PFSK-1 (cell line): ENCODE results near the gene PLCL2.

Experiments
- REST ChIP-seq, 2 experiments: IDR thresholded peaks; 2 replicates each; pipeline versions ENCODE4 v1.6.1 to v1.8.0; 2011 to 2012; ENCODE audit warnings: low read depth in 2 of 2, low read length in 2 of 2, control low read depth in 1 of 2, inconsistent platforms in 1 of 2, mild to moderate bottlenecking in 1 of 2, moderate library complexity in 1 of 2; ENCODE audit not compliant: insufficient read depth in 1 of 2
- TAF1 ChIP-seq: IDR thresholded peaks from 2 replicates; pipeline ENCODE4 v1.6.1; 2012; ENCODE audit warnings: low read length, control low read depth, borderline replicate concordance; ENCODE audit not compliant: insufficient read depth

- TF ChIP-seq TAF1 (no peak), REST (IDR thresholded peaks at IDR 0.05; ENCODE audit: insufficient read depth in 1 of 2, low read depth in 2 of 2, low read length in 2 of 2) (no peak)
These were observed 146.3 kb downstream of the PLCL2 start for GRCh38 chr3:17030956-17031652.
